ENCODE results near the gene HOATZ.

DNA sequence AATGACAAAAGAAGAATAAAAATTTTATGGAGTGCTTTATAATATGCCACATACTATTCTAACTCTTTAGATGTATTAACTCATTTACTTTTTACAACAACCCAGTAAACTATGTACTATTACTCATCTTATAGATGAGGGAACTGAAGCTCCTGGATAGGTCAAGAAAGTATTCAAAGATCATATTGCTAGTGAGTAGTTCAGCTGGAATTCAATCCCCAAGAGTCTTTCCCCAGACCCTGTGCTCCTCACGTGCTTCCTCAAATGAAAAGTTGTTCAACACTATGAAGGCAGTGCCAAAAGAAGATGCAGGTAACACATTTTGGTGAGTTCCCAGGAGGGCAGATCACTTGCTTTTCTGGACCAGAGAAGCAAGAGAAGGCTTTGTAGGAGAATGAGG, 49.2 kb upstream of the HOATZ start:
- TF ChIP-seq, protein P1, sequence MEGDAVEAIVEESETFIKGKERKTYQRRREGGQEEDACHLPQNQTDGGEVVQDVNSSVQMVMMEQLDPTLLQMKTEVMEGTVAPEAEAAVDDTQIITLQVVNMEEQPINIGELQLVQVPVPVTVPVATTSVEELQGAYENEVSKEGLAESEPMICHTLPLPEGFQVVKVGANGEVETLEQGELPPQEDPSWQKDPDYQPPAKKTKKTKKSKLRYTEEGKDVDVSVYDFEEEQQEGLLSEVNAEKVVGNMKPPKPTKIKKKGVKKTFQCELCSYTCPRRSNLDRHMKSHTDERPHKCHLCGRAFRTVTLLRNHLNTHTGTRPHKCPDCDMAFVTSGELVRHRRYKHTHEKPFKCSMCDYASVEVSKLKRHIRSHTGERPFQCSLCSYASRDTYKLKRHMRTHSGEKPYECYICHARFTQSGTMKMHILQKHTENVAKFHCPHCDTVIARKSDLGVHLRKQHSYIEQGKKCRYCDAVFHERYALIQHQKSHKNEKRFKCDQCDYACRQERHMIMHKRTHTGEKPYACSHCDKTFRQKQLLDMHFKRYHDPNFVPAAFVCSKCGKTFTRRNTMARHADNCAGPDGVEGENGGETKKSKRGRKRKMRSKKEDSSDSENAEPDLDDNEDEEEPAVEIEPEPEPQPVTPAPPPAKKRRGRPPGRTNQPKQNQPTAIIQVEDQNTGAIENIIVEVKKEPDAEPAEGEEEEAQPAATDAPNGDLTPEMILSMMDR (IDR thresholded peaks at IDR 0.05), result no peak
- TF ChIP-seq POLR2AphosphoS5 (IDR thresholded peaks at IDR 0.05) (no peak), EP300 (IDR thresholded peaks at IDR 0.05; ENCODE audit: low read depth) (no peak)

All from transverse colon (tissue), 4 donors.